Measurements from ENCODE around the gene PHACTR3. TPM values are rescaled to one million over a fixed set of nuclear protein-coding genes. Genes with fewer than 3 reads are reported as not detected.

Gene PHACTR3
- total RNA-seq, 2 experiments from 2014 or later: not detected

DNA sequence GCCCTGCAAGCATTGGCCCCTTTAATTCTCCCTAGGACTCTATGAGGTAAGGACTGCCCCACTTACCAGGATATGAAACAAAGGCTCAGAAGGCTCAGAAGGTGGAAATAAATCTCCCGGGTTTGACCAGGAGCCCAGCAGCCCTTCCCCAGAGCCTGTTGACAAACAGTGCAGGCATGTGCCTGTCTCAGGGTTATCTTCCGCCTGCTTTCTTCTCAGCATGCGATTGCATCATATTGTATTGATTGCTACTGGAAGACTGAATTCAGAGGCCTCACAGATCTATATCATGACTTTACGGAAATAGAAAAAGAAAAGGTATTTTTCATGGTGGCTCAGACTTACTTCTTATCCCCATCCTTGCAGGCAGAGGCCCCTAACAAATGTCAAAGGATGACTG lies 92.7 kb downstream of the PHACTR3 start:
- no peaks in the 10 kb centered on the region for H3K4me1 Mint-ChIP-seq (ENCODE audit: low read depth)
- intact Hi-C loops (cut with micrococcal nuclease): no loop called here
- no peaks in the 10 kb centered on the region for H3K9me3 Mint-ChIP-seq
- CTCF ChIA-PET: no interaction called here
- DNase-seq (no peak), ATAC-seq (no peak)
- H3K4me3 Mint-ChIP-seq: no peak overlapping the region
- TF ChIP-seq, protein P1, sequence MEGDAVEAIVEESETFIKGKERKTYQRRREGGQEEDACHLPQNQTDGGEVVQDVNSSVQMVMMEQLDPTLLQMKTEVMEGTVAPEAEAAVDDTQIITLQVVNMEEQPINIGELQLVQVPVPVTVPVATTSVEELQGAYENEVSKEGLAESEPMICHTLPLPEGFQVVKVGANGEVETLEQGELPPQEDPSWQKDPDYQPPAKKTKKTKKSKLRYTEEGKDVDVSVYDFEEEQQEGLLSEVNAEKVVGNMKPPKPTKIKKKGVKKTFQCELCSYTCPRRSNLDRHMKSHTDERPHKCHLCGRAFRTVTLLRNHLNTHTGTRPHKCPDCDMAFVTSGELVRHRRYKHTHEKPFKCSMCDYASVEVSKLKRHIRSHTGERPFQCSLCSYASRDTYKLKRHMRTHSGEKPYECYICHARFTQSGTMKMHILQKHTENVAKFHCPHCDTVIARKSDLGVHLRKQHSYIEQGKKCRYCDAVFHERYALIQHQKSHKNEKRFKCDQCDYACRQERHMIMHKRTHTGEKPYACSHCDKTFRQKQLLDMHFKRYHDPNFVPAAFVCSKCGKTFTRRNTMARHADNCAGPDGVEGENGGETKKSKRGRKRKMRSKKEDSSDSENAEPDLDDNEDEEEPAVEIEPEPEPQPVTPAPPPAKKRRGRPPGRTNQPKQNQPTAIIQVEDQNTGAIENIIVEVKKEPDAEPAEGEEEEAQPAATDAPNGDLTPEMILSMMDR (IDR thresholded peaks at IDR 0.05): no peak
- no peaks in the 10 kb centered on the region for H3K36me3 Mint-ChIP-seq (ENCODE audit: low read depth)
- peaks cover 8% of the 10 kb centered on the region for H3K27me3 Mint-ChIP-seq
- H3K27ac Mint-ChIP-seq: no peak overlapping the region
- POLR2A ChIA-PET: no interaction called here

DNA sequence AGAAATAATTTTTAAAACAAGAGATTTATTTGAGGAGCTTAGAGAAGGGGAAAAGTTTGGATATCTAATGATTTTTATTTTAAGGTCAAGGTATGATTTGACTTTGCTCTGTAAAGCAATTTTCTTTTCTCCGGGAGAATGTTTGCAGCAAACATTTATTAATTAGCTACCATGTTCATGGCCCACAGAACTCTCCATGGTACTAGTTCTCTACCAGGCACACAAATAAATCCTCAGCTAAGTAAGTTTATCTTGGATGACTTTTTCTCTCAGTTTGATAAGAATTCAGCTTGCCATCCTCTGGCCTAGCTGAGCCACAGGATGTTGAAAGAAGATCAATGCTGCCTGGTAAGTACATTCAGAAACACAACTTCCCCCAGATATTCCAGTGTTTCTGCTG lies 94.3 kb downstream of the PHACTR3 start:
- ChIA-PET POLR2A (interaction anchor here (0.8 to 0.9 kb wide), 2 partner anchors 11 to 67 kb away, joined by 3 to 4 read pairs; no protein-coding TSS in a partner anchor), CTCF (interaction anchor here (0.7 kb wide), 1 partner anchor 153 kb away, joined by 3 read pairs; no protein-coding TSS in a partner anchor)
- TF ChIP-seq, protein P1 (IDR thresholded peaks at IDR 0.05): no peak
- Mint-ChIP-seq H3K36me3 (ENCODE audit: low read depth) (no peaks in the 10 kb centered on the region), H3K27me3 (peaks cover 11% of the 10 kb centered on the region), H3K4me1 (ENCODE audit: low read depth) (no peaks in the 10 kb centered on the region), H3K9me3 (no peaks in the 10 kb centered on the region), H3K4me3 (no peak overlapping the region), H3K27ac (no peak overlapping the region)
- intact Hi-C loops (cut with micrococcal nuclease): no loop called here
- DNase-seq: no peak
- no peak for ATAC-seq

DNA sequence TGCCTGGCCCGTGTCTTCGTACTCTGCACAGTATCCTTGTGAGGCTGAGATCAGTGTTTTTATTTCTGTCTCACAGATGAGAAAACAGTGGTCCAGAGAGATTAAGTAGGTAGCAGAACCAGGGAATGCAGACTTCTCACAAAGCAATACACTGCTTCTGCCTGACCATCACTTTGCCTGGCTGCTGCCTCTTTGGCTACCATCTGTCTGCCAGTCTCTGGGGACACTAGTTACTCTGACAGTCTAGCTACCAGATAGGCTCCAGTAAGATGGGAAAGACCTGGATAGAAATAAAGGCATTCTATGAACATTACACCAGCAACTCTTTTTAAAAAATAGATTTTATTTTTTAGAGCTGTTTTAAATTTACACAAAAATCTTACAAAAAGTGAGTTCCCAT lies 96.9 kb downstream of the PHACTR3 start:
- ATAC-seq: no peak
- Mint-ChIP-seq H3K4me1 (ENCODE audit: low read depth) (no peaks in the 10 kb centered on the region), H3K36me3 (ENCODE audit: low read depth) (no peaks in the 10 kb centered on the region), H3K9me3 (no peaks in the 10 kb centered on the region), H3K27ac (no peak overlapping the region), H3K4me3 (no peak overlapping the region), H3K27me3 (peaks cover 8% of the 10 kb centered on the region)
- TF ChIP-seq, protein P1 (IDR thresholded peaks at IDR 0.05): no peak
- ChIA-PET POLR2A (no interaction called here), CTCF (no interaction called here)
- intact Hi-C loops (cut with micrococcal nuclease): no loop called here
- DNase-seq: no peak

DNA sequence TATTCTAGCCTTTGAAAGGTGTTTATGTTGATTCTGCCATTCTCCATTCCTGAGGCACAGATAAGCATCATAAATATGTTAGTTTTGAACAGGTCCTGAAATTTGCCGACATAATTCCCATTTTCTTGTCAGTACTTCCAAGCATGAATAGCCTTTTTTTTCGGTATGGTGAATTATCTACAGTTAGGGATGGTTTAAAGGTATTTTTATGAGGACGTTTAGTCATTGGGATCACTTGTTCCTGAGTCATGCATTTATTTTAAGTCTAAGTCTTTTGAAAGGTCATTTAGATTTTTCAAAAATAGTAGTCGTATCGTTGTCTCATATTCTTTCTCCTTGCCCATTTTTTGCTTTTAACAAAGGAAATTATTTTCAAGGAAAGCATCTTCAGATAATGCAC lies 98.7 kb downstream of the PHACTR3 start:
- no peaks in the 10 kb centered on the region for H3K4me1 Mint-ChIP-seq (ENCODE audit: low read depth)
- TF ChIP-seq, protein P1 (IDR thresholded peaks at IDR 0.05): no peak
- ChIA-PET POLR2A (no interaction called here), CTCF (no interaction called here)
- peaks cover 7% of the 10 kb centered on the region for H3K27me3 Mint-ChIP-seq
- DNase-seq: no peak
- intact Hi-C loops (cut with micrococcal nuclease): no loop called here
- H3K36me3 Mint-ChIP-seq (ENCODE audit: low read depth): no peaks in the 10 kb centered on the region
- H3K27ac Mint-ChIP-seq: no peak overlapping the region
- no peak overlapping the region for H3K4me3 Mint-ChIP-seq
- H3K9me3 Mint-ChIP-seq: no peaks in the 10 kb centered on the region
- ATAC-seq: no peak

DNA sequence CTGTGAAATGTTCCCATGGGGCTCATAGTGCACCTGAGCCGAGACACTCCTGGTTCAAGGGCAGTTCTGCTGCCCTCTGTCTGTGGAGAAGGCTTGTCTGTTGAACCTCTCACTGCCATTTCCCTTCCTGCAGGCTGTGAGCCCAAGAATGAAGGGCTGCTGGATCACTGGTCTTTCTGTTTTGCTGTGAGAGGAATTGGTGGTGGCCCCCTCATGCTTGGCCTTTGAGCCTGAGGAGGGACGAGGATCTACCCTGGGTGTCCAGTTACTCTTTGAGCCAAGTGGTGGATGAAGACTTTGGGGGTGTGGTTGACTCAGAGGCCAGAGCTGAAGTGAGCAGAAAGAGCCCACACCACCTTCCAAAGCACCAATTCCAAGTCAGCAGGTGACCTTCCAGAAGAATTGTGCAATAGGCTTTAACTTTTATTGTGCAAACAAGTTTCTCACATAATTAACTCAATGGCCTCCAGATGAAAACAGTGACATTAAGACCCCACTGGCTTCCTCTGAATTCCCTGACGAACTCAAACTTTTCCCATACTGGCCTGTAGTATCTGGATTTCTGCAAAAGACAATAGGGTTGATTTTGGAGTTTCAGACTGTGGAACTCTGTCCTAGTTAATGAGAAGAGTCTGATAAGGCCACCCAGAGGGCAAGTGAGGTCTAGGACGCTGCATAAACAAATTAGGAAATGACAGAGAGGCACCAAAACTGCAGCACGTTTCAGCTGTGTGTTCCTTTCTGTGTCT lies 101.5 kb downstream of the PHACTR3 start:
- H3K36me3 Mint-ChIP-seq (ENCODE audit: low read depth): no peaks in the 10 kb centered on the region
- H3K27me3 Mint-ChIP-seq: peaks cover 7% of the 10 kb centered on the region

More for the DNA sequence above, 101.5 kb downstream of the PHACTR3 start:
- Mint-ChIP-seq H3K4me1 (ENCODE audit: low read depth) (no peaks in the 10 kb centered on the region), H3K9me3 (no peaks in the 10 kb centered on the region), H3K27ac (no peak overlapping the region), H3K4me3 (no peak overlapping the region)
- CTCF ChIA-PET: no interaction called here
- intact Hi-C loops (cut with micrococcal nuclease): no loop called here
- TF ChIP-seq, protein P1 (IDR thresholded peaks at IDR 0.05): no peak
- DNase-seq (no peak), ATAC-seq (no peak)
- POLR2A ChIA-PET: no interaction called here

All from activated CD8-positive, alpha-beta T cell treated with anti-CD3 and anti-CD28 coated beads for 36 hours (primary cell).